Measurements from ENCODE around the gene PLEKHB1. TPM values are rescaled to one million over a fixed set of nuclear protein-coding genes. Genes with fewer than 3 reads are reported as not detected.

The PLEKHB1 gene
- polyA plus RNA-seq, 3 donors, result 0.05 to 0.88 (median 0.25) TPM

GRCh38 chr11:73635721-73636120 lies 10.7 kb upstream of the PLEKHB1 start:
- H3K9ac ChIP-seq (ENCODE audit: insufficient read depth, low read length, poor library complexity, severe bottlenecking), result no peak overlapping the region
- no peaks in the 10 kb centered on the region for H3K79me2 ChIP-seq (ENCODE audit: insufficient read depth, low read length)
- H3K27ac ChIP-seq (ENCODE audit: low read depth in 1 of 2, low read length in 2 of 2), result no peak overlapping the region
- no peak for DNase-seq
- H3K4me3 ChIP-seq (replicated peaks in 1 of 3; ENCODE audit: low read depth in 2 of 3, low read length in 3 of 3), result no peak overlapping the region
- no peaks in the 10 kb centered on the region for H3K4me1 ChIP-seq (ENCODE audit: control insufficient read depth in 1 of 2, insufficient read depth in 2 of 2, low read length in 2 of 2)
- H3K9me3 ChIP-seq (replicated peaks in 1 of 2; ENCODE audit: control insufficient read depth in 1 of 2, insufficient read depth in 1 of 2, low read length in 2 of 2), result peaks cover 0 to 4% of the 10 kb centered on the region in 2 donors
- WGBS (ENCODE audit: insufficient coverage), result 72% methylated on average over 3 of the region's 5 CpGs
- H3K27me3 ChIP-seq (ENCODE audit: control insufficient read depth in 2 of 2, insufficient read depth in 2 of 2, low read length in 2 of 2), result no peaks in the 10 kb centered on the region
- H3K36me3 ChIP-seq (replicated peaks in 1 of 2; ENCODE audit: control insufficient read depth in 1 of 2, insufficient read depth in 2 of 2, low read length in 2 of 2), result no peaks in the 10 kb centered on the region
- Mint-ChIP-seq H3K4me3 (no peak overlapping the region), H3K27me3 (ENCODE audit: low read depth in 3 of 3) (peaks cover 1 to 6% (median 5%) of the 10 kb centered on the region in 3 donors), H3K4me1 (peaks cover 10% of the 10 kb centered on the region), H3K9me3 (peaks cover 0 to 8% (median 4%) of the 10 kb centered on the region in 7 donors), H3K27ac (no peak overlapping the region), H3K36me3 (no peaks in the 10 kb centered on the region)
- no peak overlapping the region for H2AFZ ChIP-seq (ENCODE audit: insufficient read depth, low read depth, low read length, poor library complexity, severe bottlenecking)
- intact Hi-C loops (cut with micrococcal nuclease), result no loop called here
- H4K20me1 ChIP-seq (ENCODE audit: insufficient read depth, low read length), result no peaks in the 10 kb centered on the region
- TF ChIP-seq CTCF (IDR thresholded peaks at IDR 0.05), result no peak
- no peak overlapping the region for H3K4me2 ChIP-seq (replicated peaks; ENCODE audit: extremely low read depth, low read length, poor library complexity, severe bottlenecking)

GRCh38 chr11:73636249-73636648 lies 10.1 kb upstream of the PLEKHB1 start:
- no peak for TF ChIP-seq CTCF (IDR thresholded peaks at IDR 0.05)
- H3K27ac Mint-ChIP-seq, result no peak overlapping the region
- Histone ChIP-seq H3K36me3 (replicated peaks in 1 of 2; ENCODE audit: control insufficient read depth in 1 of 2, insufficient read depth in 2 of 2, low read length in 2 of 2) (no peaks in the 10 kb centered on the region), H3K9me3 (replicated peaks in 1 of 2; ENCODE audit: control insufficient read depth in 1 of 2, insufficient read depth in 1 of 2, low read length in 2 of 2) (peaks cover 0 to 4% of the 10 kb centered on the region in 2 donors), H3K4me1 (ENCODE audit: control insufficient read depth in 1 of 2, insufficient read depth in 2 of 2, low read length in 2 of 2) (no peaks in the 10 kb centered on the region), H4K20me1 (ENCODE audit: insufficient read depth, low read length) (no peaks in the 10 kb centered on the region), H3K9ac (ENCODE audit: insufficient read depth, low read length, poor library complexity, severe bottlenecking) (no peak overlapping the region), H3K27ac (ENCODE audit: low read depth in 1 of 2, low read length in 2 of 2) (no peak overlapping the region), H3K4me2 (replicated peaks; ENCODE audit: extremely low read depth, low read length, poor library complexity, severe bottlenecking) (no peak overlapping the region), H3K27me3 (ENCODE audit: control insufficient read depth in 2 of 2, insufficient read depth in 2 of 2, low read length in 2 of 2) (no peaks in the 10 kb centered on the region), H3K4me3 (replicated peaks in 1 of 3; ENCODE audit: low read depth in 2 of 3, low read length in 3 of 3) (no peak overlapping the region), H2AFZ (ENCODE audit: insufficient read depth, low read depth, low read length, poor library complexity, severe bottlenecking) (no peak overlapping the region), H3K79me2 (ENCODE audit: insufficient read depth, low read length) (no peaks in the 10 kb centered on the region)
- H3K9me3 Mint-ChIP-seq, result peaks cover 0 to 8% (median 4%) of the 10 kb centered on the region in 7 donors
- no peak for DNase-seq
- WGBS (ENCODE audit: insufficient coverage), result 100% methylated on average over 4 of the region's 5 CpGs
- intact Hi-C loops (cut with micrococcal nuclease), result no loop called here
- H3K27me3 Mint-ChIP-seq (ENCODE audit: low read depth in 3 of 3), result peaks cover 1 to 6% (median 5%) of the 10 kb centered on the region in 3 donors
- no peaks in the 10 kb centered on the region for H3K36me3 Mint-ChIP-seq
- no peak overlapping the region for H3K4me3 Mint-ChIP-seq
- peaks cover 12% of the 10 kb centered on the region for H3K4me1 Mint-ChIP-seq

Data from CD14-positive monocyte (primary cell).